Fibroblast of lung (primary cell): Measurements from ENCODE around the gene DNAJC1.

Experiments
- EZH2 ChIP-seq: IDR thresholded peaks from 2 replicates; pipeline ENCODE4 v1.5.1; 2012; ENCODE audit warnings: low read length, control low read depth, mild to moderate bottlenecking; ENCODE audit errors: missing control alignments
- TF ChIP-seq, protein P1 (sequence below), 2 donors: IDR thresholded peaks in 1 of 2; conservative IDR thresholded peaks in 1 of 2; 1 replicate in 1 of 2; 2 replicates in 1 of 2; pipeline ENCODE4 v1.5.1; 2011 to 2012; ENCODE audit warnings: low read length in 2 of 2, control low read depth in 1 of 2, inconsistent platforms in 1 of 2, low read depth in 1 of 2, mild to moderate bottlenecking in 1 of 2

DNA sequence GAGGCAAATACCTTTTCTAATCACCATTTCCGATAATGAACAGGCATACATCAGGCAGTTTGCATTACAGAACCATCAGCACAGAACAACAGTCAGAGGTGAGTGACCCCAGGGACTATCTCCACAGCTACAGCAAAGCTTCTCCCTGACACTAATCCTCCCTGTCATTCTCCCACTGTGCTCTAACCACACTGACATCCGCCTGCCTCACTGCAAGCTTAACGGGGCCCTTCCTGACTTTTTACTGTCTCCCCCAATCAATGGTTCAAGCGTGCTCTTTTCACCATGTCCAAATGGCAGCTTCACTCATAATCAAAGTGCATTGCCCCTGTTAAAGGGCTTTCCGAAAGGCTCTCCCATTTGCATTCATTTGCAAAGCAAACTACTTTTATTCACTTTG, 196.3 kb downstream of the DNAJC1 start:
- TF ChIP-seq, protein P1, sequence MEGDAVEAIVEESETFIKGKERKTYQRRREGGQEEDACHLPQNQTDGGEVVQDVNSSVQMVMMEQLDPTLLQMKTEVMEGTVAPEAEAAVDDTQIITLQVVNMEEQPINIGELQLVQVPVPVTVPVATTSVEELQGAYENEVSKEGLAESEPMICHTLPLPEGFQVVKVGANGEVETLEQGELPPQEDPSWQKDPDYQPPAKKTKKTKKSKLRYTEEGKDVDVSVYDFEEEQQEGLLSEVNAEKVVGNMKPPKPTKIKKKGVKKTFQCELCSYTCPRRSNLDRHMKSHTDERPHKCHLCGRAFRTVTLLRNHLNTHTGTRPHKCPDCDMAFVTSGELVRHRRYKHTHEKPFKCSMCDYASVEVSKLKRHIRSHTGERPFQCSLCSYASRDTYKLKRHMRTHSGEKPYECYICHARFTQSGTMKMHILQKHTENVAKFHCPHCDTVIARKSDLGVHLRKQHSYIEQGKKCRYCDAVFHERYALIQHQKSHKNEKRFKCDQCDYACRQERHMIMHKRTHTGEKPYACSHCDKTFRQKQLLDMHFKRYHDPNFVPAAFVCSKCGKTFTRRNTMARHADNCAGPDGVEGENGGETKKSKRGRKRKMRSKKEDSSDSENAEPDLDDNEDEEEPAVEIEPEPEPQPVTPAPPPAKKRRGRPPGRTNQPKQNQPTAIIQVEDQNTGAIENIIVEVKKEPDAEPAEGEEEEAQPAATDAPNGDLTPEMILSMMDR (conservative IDR thresholded peaks at IDR 0.05 in 1 of 2, IDR thresholded peaks at IDR 0.05 in 1 of 2; ENCODE audit: low read depth in 1 of 2, low read length in 2 of 2) = no peak
- TF ChIP-seq EZH2 = no peak
